Measurements from ENCODE around the gene RGS2. TPM values are rescaled to one million over a fixed set of nuclear protein-coding genes. Genes with fewer than 3 reads are reported as not detected.

Gene RGS2
- total RNA-seq, 6 experiments from 2014 or later, result 4.4 to 7.6 (median 5.9) TPM

DNA sequence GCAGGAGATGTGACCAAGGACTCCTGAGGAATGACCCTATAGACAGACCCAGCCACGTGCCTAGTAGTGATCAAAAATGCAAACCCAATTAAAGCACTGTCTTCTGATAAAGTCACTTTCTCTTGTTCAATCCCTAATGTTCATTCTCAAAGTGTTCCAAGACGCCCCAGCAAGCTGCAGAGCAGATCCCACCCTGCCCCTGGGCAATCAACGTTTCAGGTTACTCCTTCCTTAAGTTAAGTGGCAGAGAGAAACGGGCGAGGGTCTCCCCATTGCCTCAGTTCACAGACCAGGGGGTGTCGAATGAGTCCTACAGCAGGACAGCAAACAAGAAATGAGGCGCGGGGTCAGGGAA is 699 bp upstream of the RGS2 start:
- DNase-seq, result no peak
- peaks cover 6% of the 10 kb centered on the region for H3K27me3 Mint-ChIP-seq (ENCODE audit: insufficient read depth)
- H3K9me3 Mint-ChIP-seq, result no peaks in the 10 kb centered on the region
- no peaks in the 10 kb centered on the region for H3K36me3 Mint-ChIP-seq (ENCODE audit: low read depth)
- H3K4me3 Mint-ChIP-seq, result peak overlapping the region; percentile 99
- H3K4me1 Mint-ChIP-seq (ENCODE audit: low read depth), result peaks cover 33% of the 10 kb centered on the region
- peak overlapping the region; percentile 88 for H3K27ac Mint-ChIP-seq
- TF ChIP-seq, protein P1, sequence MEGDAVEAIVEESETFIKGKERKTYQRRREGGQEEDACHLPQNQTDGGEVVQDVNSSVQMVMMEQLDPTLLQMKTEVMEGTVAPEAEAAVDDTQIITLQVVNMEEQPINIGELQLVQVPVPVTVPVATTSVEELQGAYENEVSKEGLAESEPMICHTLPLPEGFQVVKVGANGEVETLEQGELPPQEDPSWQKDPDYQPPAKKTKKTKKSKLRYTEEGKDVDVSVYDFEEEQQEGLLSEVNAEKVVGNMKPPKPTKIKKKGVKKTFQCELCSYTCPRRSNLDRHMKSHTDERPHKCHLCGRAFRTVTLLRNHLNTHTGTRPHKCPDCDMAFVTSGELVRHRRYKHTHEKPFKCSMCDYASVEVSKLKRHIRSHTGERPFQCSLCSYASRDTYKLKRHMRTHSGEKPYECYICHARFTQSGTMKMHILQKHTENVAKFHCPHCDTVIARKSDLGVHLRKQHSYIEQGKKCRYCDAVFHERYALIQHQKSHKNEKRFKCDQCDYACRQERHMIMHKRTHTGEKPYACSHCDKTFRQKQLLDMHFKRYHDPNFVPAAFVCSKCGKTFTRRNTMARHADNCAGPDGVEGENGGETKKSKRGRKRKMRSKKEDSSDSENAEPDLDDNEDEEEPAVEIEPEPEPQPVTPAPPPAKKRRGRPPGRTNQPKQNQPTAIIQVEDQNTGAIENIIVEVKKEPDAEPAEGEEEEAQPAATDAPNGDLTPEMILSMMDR (IDR thresholded peaks at IDR 0.05), result no peak

- Mint-ChIP-seq H3K4me3 (peak overlapping the region; percentile 99), H3K4me1 (ENCODE audit: low read depth) (peaks cover 33% of the 10 kb centered on the region), H3K9me3 (no peaks in the 10 kb centered on the region), H3K27ac (peak overlapping the region; percentile 88), H3K36me3 (ENCODE audit: low read depth) (no peaks in the 10 kb centered on the region), H3K27me3 (ENCODE audit: insufficient read depth) (peaks cover 6% of the 10 kb centered on the region)
- TF ChIP-seq, protein P1 (IDR thresholded peaks at IDR 0.05), result no peak
- peak; percentile 59 for DNase-seq
Measured at GRCh38 chr1:192809307-192810252, 741 bp downstream of the RGS2 start.

- DNase-seq, result no peak
- H3K4me1 Mint-ChIP-seq (ENCODE audit: low read depth), result peaks cover 33% of the 10 kb centered on the region
- no peak overlapping the region for H3K27ac Mint-ChIP-seq
- no peaks in the 10 kb centered on the region for H3K36me3 Mint-ChIP-seq (ENCODE audit: low read depth)
- H3K4me3 Mint-ChIP-seq, result peak overlapping the region; percentile 99
- H3K27me3 Mint-ChIP-seq (ENCODE audit: insufficient read depth), result peaks cover 6% of the 10 kb centered on the region
- no peaks in the 10 kb centered on the region for H3K9me3 Mint-ChIP-seq
- TF ChIP-seq, protein P1 (IDR thresholded peaks at IDR 0.05), result no peak
Measured at GRCh38 chr1:192810253-192810880, 1.5 kb downstream of the RGS2 start.

DNA sequence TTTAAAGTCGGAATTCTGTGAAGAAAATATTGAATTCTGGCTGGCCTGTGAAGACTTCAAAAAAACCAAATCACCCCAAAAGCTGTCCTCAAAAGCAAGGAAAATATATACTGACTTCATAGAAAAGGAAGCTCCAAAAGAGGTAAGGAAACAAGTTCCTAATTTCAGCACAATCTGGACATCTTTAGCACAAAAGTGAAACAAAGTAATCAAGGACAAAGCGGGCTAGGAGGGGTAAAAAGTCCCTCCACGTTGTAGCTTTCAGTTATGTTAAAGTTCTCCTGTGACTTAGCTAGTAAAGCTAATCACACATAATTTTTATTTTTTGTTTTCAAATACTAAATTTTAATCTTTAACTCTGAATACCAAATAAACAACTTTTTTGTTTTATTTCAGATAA is 2.2 kb downstream of the RGS2 start:
- Mint-ChIP-seq H3K4me3 (no peak overlapping the region), H3K27ac (no peak overlapping the region), H3K9me3 (no peaks in the 10 kb centered on the region), H3K4me1 (ENCODE audit: low read depth) (peaks cover 33% of the 10 kb centered on the region), H3K36me3 (ENCODE audit: low read depth) (no peaks in the 10 kb centered on the region), H3K27me3 (ENCODE audit: insufficient read depth) (peaks cover 6% of the 10 kb centered on the region)
- no peak for DNase-seq
- TF ChIP-seq, protein P1 (IDR thresholded peaks at IDR 0.05), result no peak

DNA sequence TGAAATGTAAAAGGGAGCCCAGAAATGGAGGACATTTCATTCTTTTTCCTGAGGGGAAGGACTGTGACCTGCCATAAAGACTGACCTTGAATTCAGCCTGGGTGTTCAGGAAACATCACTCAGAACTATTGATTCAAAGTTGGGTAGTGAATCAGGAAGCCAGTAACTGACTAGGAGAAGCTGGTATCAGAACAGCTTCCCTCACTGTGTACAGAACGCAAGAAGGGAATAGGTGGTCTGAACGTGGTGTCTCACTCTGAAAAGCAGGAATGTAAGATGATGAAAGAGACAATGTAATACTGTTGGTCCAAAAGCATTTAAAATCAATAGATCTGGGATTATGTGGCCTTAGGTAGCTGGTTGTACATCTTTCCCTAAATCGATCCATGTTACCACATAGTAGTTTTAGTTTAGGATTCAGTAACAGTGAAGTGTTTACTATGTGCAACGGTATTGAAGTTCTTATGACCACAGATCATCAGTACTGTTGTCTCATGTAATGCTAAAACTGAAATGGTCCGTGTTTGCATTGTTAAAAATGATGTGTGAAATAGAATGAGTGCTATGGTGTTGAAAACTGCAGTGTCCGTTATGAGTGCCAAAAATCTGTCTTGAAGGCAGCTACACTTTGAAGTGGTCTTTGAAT is 2.9 kb downstream of the RGS2 start:
- Mint-ChIP-seq H3K27me3 (ENCODE audit: insufficient read depth) (peaks cover 6% of the 10 kb centered on the region), H3K9me3 (no peaks in the 10 kb centered on the region), H3K4me1 (ENCODE audit: low read depth) (peaks cover 27% of the 10 kb centered on the region), H3K4me3 (no peak overlapping the region), H3K36me3 (ENCODE audit: low read depth) (no peaks in the 10 kb centered on the region), H3K27ac (no peak overlapping the region)
- DNase-seq, result no peak
- TF ChIP-seq, protein P1 (IDR thresholded peaks at IDR 0.05), result no peak
